ENCODE measurements around the gene TNPO1.

- no peak for TF ChIP-seq EZH2 (IDR thresholded peaks at IDR 0.05; ENCODE audit: borderline replicate concordance, insufficient read depth, low read length, poor library complexity, severe bottlenecking)
- TF ChIP-seq CTCF (IDR thresholded peaks at IDR 0.05; ENCODE audit: poor library complexity, severe bottlenecking), result no peak
- TF ChIP-seq MXI1 (conservative IDR thresholded peaks at IDR 0.05; ENCODE audit: poor library complexity, severe bottlenecking), result no peak
- TF ChIP-seq REST (IDR thresholded peaks at IDR 0.05; ENCODE audit: borderline replicate concordance), result no peak
Measured at GRCh38 chr5:72949481-72949880, 133.0 kb downstream of the TNPO1 start.
